DND-41 (cell line): ENCODE data around the gene TSC22D2.

ENCODE experiments used
- ATAC-seq: fragments of 200-7000 bp; cut with Tn5 transposase; 3 replicates; pipeline ENCODE4 v1.9.1; 2021; ENCODE audit warnings: low read depth; ENCODE audit not compliant: insufficient read depth
- DNase-seq: peaks from one replicate; pipeline ENCODE4 v3.0.0-alpha.2; 2020
- H2AFZ ChIP-seq: 2 replicates; pipeline ENCODE4 v1.6.0; 2012; ENCODE audit warnings: low read depth, low read length
- H3K27ac ChIP-seq: 2 replicates; pipeline ENCODE4 v1.5.1; 2012; ENCODE audit warnings: low read length, inconsistent platforms
- H3K27me3 ChIP-seq: fragments of 200-600 bp; sonication (generic); 2 replicates; pipeline ENCODE4 v1.6.0; 2012; ENCODE audit warnings: low read length, mild to moderate bottlenecking, inconsistent platforms; ENCODE audit not compliant: insufficient read depth, poor library complexity
- H3K36me3 ChIP-seq: 2 replicates; pipeline ENCODE4 v1.5.1; 2012; ENCODE audit warnings: low read length, inconsistent platforms; ENCODE audit not compliant: insufficient read depth
- H3K4me1 ChIP-seq: 2 replicates; pipeline ENCODE4 v1.5.1; 2012; ENCODE audit warnings: mild to moderate bottlenecking, low read length; ENCODE audit not compliant: insufficient read depth
- H3K4me2 ChIP-seq: 2 replicates; pipeline ENCODE4 v1.6.0; 2012; ENCODE audit warnings: mild to moderate bottlenecking, moderate library complexity, low read length, inconsistent platforms; ENCODE audit not compliant: insufficient read depth
- H3K4me3 ChIP-seq, 2 experiments: fragments of 200-600 bp in 1 of 2; shearing (Covaris generic) in 1 of 2; 2 replicates each; pipeline ENCODE4 v1.5.1; 2012 to 2016; ENCODE audit warnings: inconsistent platforms in 2 of 2, low read length in 2 of 2, mild to moderate bottlenecking in 2 of 2, low read depth in 1 of 2, moderate library complexity in 1 of 2
- H3K79me2 ChIP-seq: 2 replicates; pipeline ENCODE4 v1.6.0; 2012; ENCODE audit warnings: low read length, inconsistent platforms; ENCODE audit not compliant: insufficient read depth
- H3K9ac ChIP-seq: 2 replicates; pipeline ENCODE4 v1.6.0; 2012; ENCODE audit warnings: low read depth, mild to moderate bottlenecking, inconsistent platforms, low read length, moderate library complexity
- H3K9me3 ChIP-seq: 2 replicates; pipeline ENCODE4 v1.5.1; 2012; ENCODE audit warnings: low read length, moderate library complexity, mild to moderate bottlenecking, inconsistent platforms; ENCODE audit not compliant: insufficient read depth, severe bottlenecking
- H4K20me1 ChIP-seq: 2 replicates; pipeline ENCODE4 v1.6.0; 2012; ENCODE audit warnings: low read length; ENCODE audit not compliant: insufficient read depth
- CTCF ChIP-seq: IDR thresholded peaks from 2 replicates; pipeline ENCODE4 v1.5.1; 2012; ENCODE audit warnings: borderline replicate concordance, low read length, moderate library complexity, mild to moderate bottlenecking; ENCODE audit not compliant: poor library complexity, severe bottlenecking; ENCODE audit errors: extremely low read depth
- EZH2 ChIP-seq: IDR thresholded peaks from 3 replicates; pipeline ENCODE4 v1.6.1; 2012; ENCODE audit warnings: borderline replicate concordance, low read depth, mild to moderate bottlenecking, moderate library complexity, low read length, inconsistent platforms; ENCODE audit not compliant: severe bottlenecking

Gene TSC22D2

GRCh38 chr3:150372320-150372719 lies 35.8 kb upstream of the TSC22D2 start:
- TF ChIP-seq EZH2 = no peak
- TF ChIP-seq CTCF = no peak
- H2AFZ ChIP-seq = no peak overlapping the region
- H3K79me2 ChIP-seq = no peaks in the 10 kb centered on the region
- H3K27ac ChIP-seq = no peak overlapping the region
- ATAC-seq (no peak), DNase-seq (no peak)
- no peaks in the 10 kb centered on the region for H4K20me1 ChIP-seq
- H3K27me3 ChIP-seq = peaks cover 12% of the 10 kb centered on the region
- H3K9ac ChIP-seq = no peak overlapping the region
- no peaks in the 10 kb centered on the region for H3K4me1 ChIP-seq
- H3K9me3 ChIP-seq = no peaks in the 10 kb centered on the region
- H3K4me2 ChIP-seq = no peak overlapping the region
- H3K36me3 ChIP-seq = no peaks in the 10 kb centered on the region
- no peak overlapping the region for H3K4me3 ChIP-seq

- H3K4me2 ChIP-seq = no peak overlapping the region
Measured at GRCh38 chr3:150372722-150373121, 35.4 kb upstream of the TSC22D2 start.

GRCh38 chr3:150373234-150373875 lies 34.7 kb upstream of the TSC22D2 start:
- Histone ChIP-seq H2AFZ (no peak overlapping the region), H3K27ac (no peak overlapping the region), H3K36me3 (no peaks in the 10 kb centered on the region), H3K79me2 (no peaks in the 10 kb centered on the region), H3K4me3 (no peak overlapping the region), H4K20me1 (no peaks in the 10 kb centered on the region), H3K9me3 (no peaks in the 10 kb centered on the region), H3K4me1 (no peaks in the 10 kb centered on the region), H3K4me2 (no peak overlapping the region), H3K9ac (no peak overlapping the region), H3K27me3 (peaks cover 12% of the 10 kb centered on the region)
- TF ChIP-seq EZH2 = no peak
- no peak for TF ChIP-seq CTCF
- no peak for ATAC-seq
- no peak for DNase-seq

More at GRCh38 chr3:150372722-150373121, 35.4 kb upstream of the TSC22D2 start:
- no peak overlapping the region for H3K4me3 ChIP-seq
- H3K27me3 ChIP-seq = peaks cover 12% of the 10 kb centered on the region
- H3K36me3 ChIP-seq = no peaks in the 10 kb centered on the region
- ATAC-seq (no peak), DNase-seq (no peak)
- no peaks in the 10 kb centered on the region for H3K79me2 ChIP-seq
- TF ChIP-seq CTCF = no peak
- TF ChIP-seq EZH2 = no peak
- H3K9me3 ChIP-seq = no peaks in the 10 kb centered on the region
- no peak overlapping the region for H3K9ac ChIP-seq
- H3K27ac ChIP-seq = no peak overlapping the region
- no peak overlapping the region for H2AFZ ChIP-seq
- no peaks in the 10 kb centered on the region for H3K4me1 ChIP-seq
- no peaks in the 10 kb centered on the region for H4K20me1 ChIP-seq

- H3K4me2 ChIP-seq = no peak overlapping the region
- TF ChIP-seq EZH2 = no peak
- no peak for TF ChIP-seq CTCF
- no peaks in the 10 kb centered on the region for H3K79me2 ChIP-seq
- H3K4me1 ChIP-seq = no peaks in the 10 kb centered on the region
- H3K27me3 ChIP-seq = peaks cover 16% of the 10 kb centered on the region
- no peak overlapping the region for H2AFZ ChIP-seq
- no peaks in the 10 kb centered on the region for H4K20me1 ChIP-seq
- no peak overlapping the region for H3K27ac ChIP-seq
- H3K4me3 ChIP-seq = no peak overlapping the region
- H3K9me3 ChIP-seq = no peaks in the 10 kb centered on the region
- DNase-seq = no peak
- no peak for ATAC-seq
- no peak overlapping the region for H3K9ac ChIP-seq
- no peaks in the 10 kb centered on the region for H3K36me3 ChIP-seq
Measured at GRCh38 chr3:150374975-150375374, 33.1 kb upstream of the TSC22D2 start.
